ENCODE measurements around the gene OR2S2. TPM values are rescaled to one million over a fixed set of nuclear protein-coding genes. Genes with fewer than 3 reads are reported as not detected.

Gene OR2S2
- total RNA-seq, 1 experiment from 2014 or later, result not detected

DNA sequence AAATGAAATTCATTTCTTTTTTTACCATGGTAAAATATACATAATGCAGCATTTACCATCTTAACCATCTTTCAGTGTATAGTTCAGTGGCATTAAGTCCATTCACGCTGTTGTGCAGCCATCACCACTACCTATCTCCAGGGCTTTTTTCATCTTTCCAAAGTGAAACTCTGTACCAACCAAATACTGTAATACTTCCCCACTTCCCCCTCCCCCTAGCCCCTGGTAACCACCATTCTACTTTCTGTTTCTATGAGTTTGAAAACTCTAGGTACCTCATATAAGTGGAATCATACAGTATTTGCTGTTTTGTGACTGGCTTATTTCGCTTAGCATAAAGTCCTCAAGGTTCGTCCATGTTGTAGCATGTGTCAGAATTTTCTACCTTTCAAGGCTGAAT lies 25.2 kb downstream of the OR2S2 start:
- no peak overlapping the region for H3K27ac Mint-ChIP-seq
- POLR2A ChIA-PET, result no interaction called here
- H3K9me3 Mint-ChIP-seq, result peaks cover 8% of the 10 kb centered on the region
- no peaks in the 10 kb centered on the region for H3K4me1 Mint-ChIP-seq
- CTCF ChIA-PET, result interaction anchor here (1.1 kb wide), 1 partner anchor 22 kb away, joined by 3 read pairs; no protein-coding TSS in a partner anchor
- H3K36me3 Mint-ChIP-seq, result no peaks in the 10 kb centered on the region
- H3K27me3 Mint-ChIP-seq (ENCODE audit: low read depth), result peaks cover 14% of the 10 kb centered on the region
- no peak for ATAC-seq
- no peak for DNase-seq (ENCODE audit: low spot score)
- no peak overlapping the region for H3K4me3 Mint-ChIP-seq
- TF ChIP-seq RELA (CRISPR knock-in tag; IDR thresholded peaks at IDR 0.05; ENCODE audit: borderline replicate concordance), result no peak
- no peak for TF ChIP-seq GTF2I (CRISPR knock-in tag; conservative IDR thresholded peaks at IDR 0.05)
- no peak for TF ChIP-seq ZNF317 (CRISPR knock-in tag; IDR thresholded peaks at IDR 0.05; ENCODE audit: borderline replicate concordance, low read depth)
- no peak for TF ChIP-seq ESRRA (CRISPR knock-in tag; IDR thresholded peaks at IDR 0.05; ENCODE audit: borderline replicate concordance)
- TF ChIP-seq MYBL2 (CRISPR knock-in tag; IDR thresholded peaks at IDR 0.05), result no peak
- TF ChIP-seq ZNF423 (CRISPR knock-in tag; IDR thresholded peaks at IDR 0.05), result no peak
- TF ChIP-seq, protein P1, sequence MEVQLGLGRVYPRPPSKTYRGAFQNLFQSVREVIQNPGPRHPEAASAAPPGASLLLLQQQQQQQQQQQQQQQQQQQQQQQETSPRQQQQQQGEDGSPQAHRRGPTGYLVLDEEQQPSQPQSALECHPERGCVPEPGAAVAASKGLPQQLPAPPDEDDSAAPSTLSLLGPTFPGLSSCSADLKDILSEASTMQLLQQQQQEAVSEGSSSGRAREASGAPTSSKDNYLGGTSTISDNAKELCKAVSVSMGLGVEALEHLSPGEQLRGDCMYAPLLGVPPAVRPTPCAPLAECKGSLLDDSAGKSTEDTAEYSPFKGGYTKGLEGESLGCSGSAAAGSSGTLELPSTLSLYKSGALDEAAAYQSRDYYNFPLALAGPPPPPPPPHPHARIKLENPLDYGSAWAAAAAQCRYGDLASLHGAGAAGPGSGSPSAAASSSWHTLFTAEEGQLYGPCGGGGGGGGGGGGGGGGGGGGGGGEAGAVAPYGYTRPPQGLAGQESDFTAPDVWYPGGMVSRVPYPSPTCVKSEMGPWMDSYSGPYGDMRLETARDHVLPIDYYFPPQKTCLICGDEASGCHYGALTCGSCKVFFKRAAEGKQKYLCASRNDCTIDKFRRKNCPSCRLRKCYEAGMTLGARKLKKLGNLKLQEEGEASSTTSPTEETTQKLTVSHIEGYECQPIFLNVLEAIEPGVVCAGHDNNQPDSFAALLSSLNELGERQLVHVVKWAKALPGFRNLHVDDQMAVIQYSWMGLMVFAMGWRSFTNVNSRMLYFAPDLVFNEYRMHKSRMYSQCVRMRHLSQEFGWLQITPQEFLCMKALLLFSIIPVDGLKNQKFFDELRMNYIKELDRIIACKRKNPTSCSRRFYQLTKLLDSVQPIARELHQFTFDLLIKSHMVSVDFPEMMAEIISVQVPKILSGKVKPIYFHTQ (CRISPR knock-in tag; IDR thresholded peaks at IDR 0.05), result no peak
- TF ChIP-seq ZNF263 (CRISPR knock-in tag; IDR thresholded peaks at IDR 0.05; ENCODE audit: low read depth), result no peak
- TF ChIP-seq NR1H2 (CRISPR knock-in tag; IDR thresholded peaks at IDR 0.05), result no peak
- no peak for TF ChIP-seq CREM (CRISPR knock-in tag; IDR thresholded peaks at IDR 0.05)
- TF ChIP-seq RORB (CRISPR knock-in tag; IDR thresholded peaks at IDR 0.05), result no peak
- TF ChIP-seq, protein P2, sequence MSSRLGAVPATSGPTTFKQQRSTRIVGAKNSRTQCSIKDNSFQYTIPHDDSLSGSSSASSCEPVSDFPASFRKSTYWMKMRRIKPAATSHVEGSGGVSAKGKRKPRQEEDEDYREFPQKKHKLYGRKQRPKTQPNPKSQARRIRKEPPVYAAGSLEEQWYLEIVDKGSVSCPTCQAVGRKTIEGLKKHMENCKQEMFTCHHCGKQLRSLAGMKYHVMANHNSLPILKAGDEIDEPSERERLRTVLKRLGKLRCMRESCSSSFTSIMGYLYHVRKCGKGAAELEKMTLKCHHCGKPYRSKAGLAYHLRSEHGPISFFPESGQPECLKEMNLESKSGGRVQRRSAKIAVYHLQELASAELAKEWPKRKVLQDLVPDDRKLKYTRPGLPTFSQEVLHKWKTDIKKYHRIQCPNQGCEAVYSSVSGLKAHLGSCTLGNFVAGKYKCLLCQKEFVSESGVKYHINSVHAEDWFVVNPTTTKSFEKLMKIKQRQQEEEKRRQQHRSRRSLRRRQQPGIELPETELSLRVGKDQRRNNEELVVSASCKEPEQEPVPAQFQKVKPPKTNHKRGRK (CRISPR knock-in tag; IDR thresholded peaks at IDR 0.05; ENCODE audit: borderline replicate concordance), result no peak
- no peak for TF ChIP-seq MXD4 (CRISPR knock-in tag; IDR thresholded peaks at IDR 0.05; ENCODE audit: borderline replicate concordance)
- TF ChIP-seq, protein P3, sequence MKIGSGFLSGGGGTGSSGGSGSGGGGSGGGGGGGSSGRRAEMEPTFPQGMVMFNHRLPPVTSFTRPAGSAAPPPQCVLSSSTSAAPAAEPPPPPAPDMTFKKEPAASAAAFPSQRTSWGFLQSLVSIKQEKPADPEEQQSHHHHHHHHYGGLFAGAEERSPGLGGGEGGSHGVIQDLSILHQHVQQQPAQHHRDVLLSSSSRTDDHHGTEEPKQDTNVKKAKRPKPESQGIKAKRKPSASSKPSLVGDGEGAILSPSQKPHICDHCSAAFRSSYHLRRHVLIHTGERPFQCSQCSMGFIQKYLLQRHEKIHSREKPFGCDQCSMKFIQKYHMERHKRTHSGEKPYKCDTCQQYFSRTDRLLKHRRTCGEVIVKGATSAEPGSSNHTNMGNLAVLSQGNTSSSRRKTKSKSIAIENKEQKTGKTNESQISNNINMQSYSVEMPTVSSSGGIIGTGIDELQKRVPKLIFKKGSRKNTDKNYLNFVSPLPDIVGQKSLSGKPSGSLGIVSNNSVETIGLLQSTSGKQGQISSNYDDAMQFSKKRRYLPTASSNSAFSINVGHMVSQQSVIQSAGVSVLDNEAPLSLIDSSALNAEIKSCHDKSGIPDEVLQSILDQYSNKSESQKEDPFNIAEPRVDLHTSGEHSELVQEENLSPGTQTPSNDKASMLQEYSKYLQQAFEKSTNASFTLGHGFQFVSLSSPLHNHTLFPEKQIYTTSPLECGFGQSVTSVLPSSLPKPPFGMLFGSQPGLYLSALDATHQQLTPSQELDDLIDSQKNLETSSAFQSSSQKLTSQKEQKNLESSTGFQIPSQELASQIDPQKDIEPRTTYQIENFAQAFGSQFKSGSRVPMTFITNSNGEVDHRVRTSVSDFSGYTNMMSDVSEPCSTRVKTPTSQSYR (CRISPR knock-in tag; IDR thresholded peaks at IDR 0.05), result no peak
- TF ChIP-seq TEAD4 (CRISPR knock-in tag; IDR thresholded peaks at IDR 0.05), result no peak
- TF ChIP-seq ZNF138 (CRISPR knock-in tag; conservative IDR thresholded peaks at IDR 0.05), result no peak
- TF ChIP-seq, protein P4, sequence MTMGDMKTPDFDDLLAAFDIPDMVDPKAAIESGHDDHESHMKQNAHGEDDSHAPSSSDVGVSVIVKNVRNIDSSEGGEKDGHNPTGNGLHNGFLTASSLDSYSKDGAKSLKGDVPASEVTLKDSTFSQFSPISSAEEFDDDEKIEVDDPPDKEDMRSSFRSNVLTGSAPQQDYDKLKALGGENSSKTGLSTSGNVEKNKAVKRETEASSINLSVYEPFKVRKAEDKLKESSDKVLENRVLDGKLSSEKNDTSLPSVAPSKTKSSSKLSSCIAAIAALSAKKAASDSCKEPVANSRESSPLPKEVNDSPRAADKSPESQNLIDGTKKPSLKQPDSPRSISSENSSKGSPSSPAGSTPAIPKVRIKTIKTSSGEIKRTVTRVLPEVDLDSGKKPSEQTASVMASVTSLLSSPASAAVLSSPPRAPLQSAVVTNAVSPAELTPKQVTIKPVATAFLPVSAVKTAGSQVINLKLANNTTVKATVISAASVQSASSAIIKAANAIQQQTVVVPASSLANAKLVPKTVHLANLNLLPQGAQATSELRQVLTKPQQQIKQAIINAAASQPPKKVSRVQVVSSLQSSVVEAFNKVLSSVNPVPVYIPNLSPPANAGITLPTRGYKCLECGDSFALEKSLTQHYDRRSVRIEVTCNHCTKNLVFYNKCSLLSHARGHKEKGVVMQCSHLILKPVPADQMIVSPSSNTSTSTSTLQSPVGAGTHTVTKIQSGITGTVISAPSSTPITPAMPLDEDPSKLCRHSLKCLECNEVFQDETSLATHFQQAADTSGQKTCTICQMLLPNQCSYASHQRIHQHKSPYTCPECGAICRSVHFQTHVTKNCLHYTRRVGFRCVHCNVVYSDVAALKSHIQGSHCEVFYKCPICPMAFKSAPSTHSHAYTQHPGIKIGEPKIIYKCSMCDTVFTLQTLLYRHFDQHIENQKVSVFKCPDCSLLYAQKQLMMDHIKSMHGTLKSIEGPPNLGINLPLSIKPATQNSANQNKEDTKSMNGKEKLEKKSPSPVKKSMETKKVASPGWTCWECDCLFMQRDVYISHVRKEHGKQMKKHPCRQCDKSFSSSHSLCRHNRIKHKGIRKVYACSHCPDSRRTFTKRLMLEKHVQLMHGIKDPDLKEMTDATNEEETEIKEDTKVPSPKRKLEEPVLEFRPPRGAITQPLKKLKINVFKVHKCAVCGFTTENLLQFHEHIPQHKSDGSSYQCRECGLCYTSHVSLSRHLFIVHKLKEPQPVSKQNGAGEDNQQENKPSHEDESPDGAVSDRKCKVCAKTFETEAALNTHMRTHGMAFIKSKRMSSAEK (CRISPR knock-in tag; IDR thresholded peaks at IDR 0.05; ENCODE audit: borderline replicate concordance), result no peak
- TF ChIP-seq, protein P5, sequence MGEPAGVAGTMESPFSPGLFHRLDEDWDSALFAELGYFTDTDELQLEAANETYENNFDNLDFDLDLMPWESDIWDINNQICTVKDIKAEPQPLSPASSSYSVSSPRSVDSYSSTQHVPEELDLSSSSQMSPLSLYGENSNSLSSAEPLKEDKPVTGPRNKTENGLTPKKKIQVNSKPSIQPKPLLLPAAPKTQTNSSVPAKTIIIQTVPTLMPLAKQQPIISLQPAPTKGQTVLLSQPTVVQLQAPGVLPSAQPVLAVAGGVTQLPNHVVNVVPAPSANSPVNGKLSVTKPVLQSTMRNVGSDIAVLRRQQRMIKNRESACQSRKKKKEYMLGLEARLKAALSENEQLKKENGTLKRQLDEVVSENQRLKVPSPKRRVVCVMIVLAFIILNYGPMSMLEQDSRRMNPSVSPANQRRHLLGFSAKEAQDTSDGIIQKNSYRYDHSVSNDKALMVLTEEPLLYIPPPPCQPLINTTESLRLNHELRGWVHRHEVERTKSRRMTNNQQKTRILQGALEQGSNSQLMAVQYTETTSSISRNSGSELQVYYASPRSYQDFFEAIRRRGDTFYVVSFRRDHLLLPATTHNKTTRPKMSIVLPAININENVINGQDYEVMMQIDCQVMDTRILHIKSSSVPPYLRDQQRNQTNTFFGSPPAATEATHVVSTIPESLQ (CRISPR knock-in tag; IDR thresholded peaks at IDR 0.05), result no peak
- TF ChIP-seq, protein P6, sequence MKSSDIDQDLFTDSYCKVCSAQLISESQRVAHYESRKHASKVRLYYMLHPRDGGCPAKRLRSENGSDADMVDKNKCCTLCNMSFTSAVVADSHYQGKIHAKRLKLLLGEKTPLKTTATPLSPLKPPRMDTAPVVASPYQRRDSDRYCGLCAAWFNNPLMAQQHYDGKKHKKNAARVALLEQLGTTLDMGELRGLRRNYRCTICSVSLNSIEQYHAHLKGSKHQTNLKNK (CRISPR knock-in tag; IDR thresholded peaks at IDR 0.05), result no peak

Data from WTC11 (cell line).